Dermis microvascular lymphatic vessel endothelial cell (primary cell): Measurements from ENCODE around the gene PUS7. TPM values are rescaled to one million over a fixed set of nuclear protein-coding genes. Genes with fewer than 3 reads are reported as not detected.
"Not testable (repeated sequence)": the region's sequence is repeated elsewhere in the genome, so short reads cannot be mapped to it uniquely, and the experiment has no call there.

Source experiments
- DNase-seq, 2 donors: peaks; one replicate each; pipeline versions ENCODE4 v3.0.0 to v3.0.0-alpha.2; 2010; ENCODE audit warnings: low read depth in 2 of 2
- total RNA-seq: library from RNA; depleted of rRNA; stranded (reverse); fragments of >200 nt; gene quantifications from 2 replicates; pipeline ENCODE4 v1.2.1, GENCODE V29; 2014

PUS7 gene
- total RNA-seq, 1 donor from 2014 or later, result 17.2 TPM

- no peak for DNase-seq
Observed at GRCh38 chr7:105444342-105444987, 77.6 kb downstream of the PUS7 start.

- not testable (repeated sequence) for DNase-seq
Observed at GRCh38 chr7:105442214-105442613, 79.9 kb downstream of the PUS7 start.

- peak; percentile 80 to 90 for DNase-seq
Observed at GRCh38 chr7:105439174-105439893, 82.7 kb downstream of the PUS7 start.

GRCh38 chr7:105438847-105439173 is 83.3 kb downstream of the PUS7 start:
- DNase-seq, result no peak

- DNase-seq, result no peak
Observed at GRCh38 chr7:105438254-105438653, 83.8 kb downstream of the PUS7 start.

GRCh38 chr7:105437356-105437755 is 84.7 kb downstream of the PUS7 start:
- DNase-seq, result not testable (repeated sequence)

- peak; percentile 78 to 82 for DNase-seq
Observed at GRCh38 chr7:105429746-105430612, 92.1 kb downstream of the PUS7 start.

- DNase-seq, result no peak
Observed at GRCh38 chr7:105426606-105427146, 95.4 kb downstream of the PUS7 start.

GRCh38 chr7:105423987-105424386 is 98.1 kb downstream of the PUS7 start:
- no peak for DNase-seq

- no peak for DNase-seq
Observed at GRCh38 chr7:105413887-105414437, 108.1 kb downstream of the PUS7 start.

- DNase-seq, result not testable (repeated sequence)
Observed at GRCh38 chr7:105410774-105411173, 111.3 kb downstream of the PUS7 start.

GRCh38 chr7:105409775-105410174 is 112.3 kb downstream of the PUS7 start:
- DNase-seq, result not testable (repeated sequence)

- DNase-seq, result no peak
Observed at GRCh38 chr7:105408791-105409410, 113.2 kb downstream of the PUS7 start.

Other genes starting within 250 kb of the PUS7 start
- 51.9 and 68.9 TPM in 2 replicates for gene SRPK2, start 133.3 kb downstream of the PUS7 start, total RNA-seq
- 9.9 and 10.1 TPM in 2 replicates for gene RINT1, start 9.9 kb upstream of the PUS7 start, total RNA-seq
- gene EFCAB10, start 59.2 kb upstream of the PUS7 start, total RNA-seq, result not detected in 2 replicates